ENCODE measurements around the gene ESM1.
"Not testable (repeated sequence)": the region's sequence is repeated elsewhere in the genome, so short reads cannot be mapped to it uniquely, and the experiment has no call there.

ESM1 gene, protein sequence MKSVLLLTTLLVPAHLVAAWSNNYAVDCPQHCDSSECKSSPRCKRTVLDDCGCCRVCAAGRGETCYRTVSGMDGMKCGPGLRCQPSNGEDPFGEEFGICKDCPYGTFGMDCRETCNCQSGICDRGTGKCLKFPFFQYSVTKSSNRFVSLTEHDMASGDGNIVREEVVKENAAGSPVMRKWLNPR

GRCh38 chr5:54985301-54986268, at the start of gene ESM1:
ESM1 (minus strand) TSS chr5:54985593; CDS start chr5:54985517, 76 bp downstream.
- DNase-seq: no peak

- no peak for DNase-seq
These were observed 48.2 kb upstream of the ESM1 start for GRCh38 chr5:55033568-55033967.

- DNase-seq: no peak
These were observed 46.1 kb upstream of the ESM1 start for GRCh38 chr5:55031492-55031891.

DNA sequence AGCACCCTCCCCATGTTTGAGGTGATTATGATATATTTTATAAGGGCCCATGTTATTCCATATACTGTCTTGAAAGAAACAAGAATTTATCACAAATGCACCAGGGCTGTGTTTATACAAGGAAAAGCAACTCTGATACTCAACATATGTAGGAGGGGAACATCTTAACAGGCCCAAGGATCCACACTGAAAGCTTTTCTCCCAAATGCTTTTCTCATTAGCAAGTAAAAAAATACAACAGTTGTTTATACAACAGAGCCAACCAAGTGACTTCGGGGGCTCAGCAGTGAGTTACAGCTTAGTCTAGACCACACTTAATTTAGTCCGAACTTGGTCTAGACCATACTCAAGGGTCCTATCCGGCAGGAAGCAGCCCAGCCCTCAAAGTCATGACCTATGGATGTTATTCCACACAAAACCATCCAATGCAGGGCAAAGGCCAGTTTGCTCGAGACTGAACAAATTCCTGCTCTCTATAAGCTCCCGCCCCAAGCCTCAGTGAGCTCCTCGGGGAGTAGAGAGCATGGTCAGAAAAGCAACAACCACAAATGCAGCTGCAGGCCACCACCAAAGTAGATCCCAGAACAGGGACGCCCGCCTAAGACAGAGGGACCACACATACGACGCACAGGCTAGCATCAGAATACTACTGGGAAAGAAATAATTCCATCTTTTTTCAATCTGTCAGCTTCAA, 45.4 kb upstream of the ESM1 start:
- DNase-seq: no peak

GRCh38 chr5:55030220-55030619, 44.8 kb upstream of the ESM1 start:
- DNase-seq: no peak

- DNase-seq: no peak
These were observed 42.2 kb upstream of the ESM1 start for GRCh38 chr5:55027595-55027994.

DNA sequence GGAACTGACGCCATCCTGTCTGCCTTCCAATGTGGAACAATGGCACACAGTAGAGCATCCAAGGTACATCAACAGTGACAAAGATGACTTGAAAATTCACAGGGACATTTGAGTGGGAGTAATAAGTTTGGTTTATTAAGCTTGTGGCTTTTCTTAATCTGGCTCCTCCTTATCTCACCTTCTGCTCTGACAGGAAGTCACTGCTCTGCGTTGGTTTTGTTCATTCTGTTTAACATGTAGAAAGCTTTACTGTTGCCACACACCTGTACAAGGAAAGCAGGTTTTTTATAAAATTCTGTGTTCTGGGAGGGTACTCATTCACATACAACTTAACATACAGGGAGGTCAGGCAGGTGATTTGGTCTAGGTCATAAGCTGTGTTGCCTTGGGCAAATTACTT, 37.1 kb upstream of the ESM1 start:
- DNase-seq: peak; percentile 3

GRCh38 chr5:55021821-55022220, 36.4 kb upstream of the ESM1 start:
- DNase-seq: peak; percentile 93

DNA sequence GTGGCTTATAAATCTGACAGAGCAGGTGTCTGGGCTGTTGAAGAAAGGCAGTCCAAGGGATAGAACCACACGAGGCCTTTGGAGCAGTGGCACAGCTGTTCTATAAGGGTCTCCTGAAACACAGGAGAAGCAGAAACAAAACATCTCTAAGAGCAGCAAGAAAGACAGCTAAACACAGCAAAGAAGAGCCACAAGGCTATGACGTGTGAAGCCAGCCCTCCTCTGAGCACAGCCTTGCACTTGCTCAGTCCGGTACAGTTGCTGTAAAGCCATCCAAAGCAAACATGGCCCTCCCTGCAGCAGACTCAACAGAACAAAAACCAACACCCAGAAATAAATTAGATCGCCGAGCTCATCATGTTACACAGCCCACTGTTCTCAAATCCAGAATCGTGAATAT, 36.0 kb upstream of the ESM1 start:
- peak; percentile 77 for DNase-seq

GRCh38 chr5:55010149-55010548, 24.8 kb upstream of the ESM1 start:
- not testable (repeated sequence) for DNase-seq

DNA sequence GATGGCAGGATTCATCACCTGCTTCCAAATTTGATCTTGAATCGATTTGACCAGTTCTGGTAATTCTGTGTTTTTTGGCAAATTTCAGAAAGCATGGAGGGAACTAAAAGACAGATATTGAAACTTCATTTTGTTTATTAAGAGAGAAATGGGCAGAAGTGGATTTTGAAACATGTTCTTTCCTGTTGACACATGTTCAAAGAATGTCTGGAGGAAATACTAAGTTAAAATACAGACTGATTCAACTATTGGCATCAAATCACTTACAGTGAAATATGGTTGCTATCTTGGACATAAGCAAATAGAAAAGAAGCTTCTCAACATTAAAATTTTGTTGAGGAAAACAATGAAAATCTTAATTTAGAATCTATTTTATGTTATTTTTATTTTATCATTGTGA, 19.3 kb upstream of the ESM1 start:
- no peak for DNase-seq

- no peak for DNase-seq
These were observed 18.2 kb upstream of the ESM1 start for GRCh38 chr5:55003432-55004065.

- DNase-seq: not testable (repeated sequence)
These were observed 16.8 kb upstream of the ESM1 start for GRCh38 chr5:55002166-55002565.

DNA sequence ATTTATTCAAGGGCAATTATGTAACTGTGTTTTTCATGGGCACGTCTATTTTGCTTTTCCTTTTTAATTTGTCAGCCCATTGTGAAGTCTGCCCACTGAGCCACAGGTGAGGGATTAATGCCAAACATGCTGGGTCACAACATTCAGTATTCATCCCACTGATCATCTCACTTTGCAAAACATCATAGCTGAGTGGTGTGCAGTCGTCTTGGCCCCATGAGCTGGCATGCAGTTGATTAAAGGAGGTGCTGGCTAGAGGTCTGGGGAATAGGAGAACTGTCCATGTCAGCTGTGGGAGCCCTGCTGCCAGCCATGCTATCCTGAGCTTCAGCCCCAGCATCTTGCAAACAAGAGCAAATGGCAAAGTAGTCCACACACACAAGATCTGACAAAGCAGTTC, 11.7 kb upstream of the ESM1 start:
- no peak for DNase-seq

GRCh38 chr5:54996466-54996865, 11.1 kb upstream of the ESM1 start:
- no peak for DNase-seq

DNA sequence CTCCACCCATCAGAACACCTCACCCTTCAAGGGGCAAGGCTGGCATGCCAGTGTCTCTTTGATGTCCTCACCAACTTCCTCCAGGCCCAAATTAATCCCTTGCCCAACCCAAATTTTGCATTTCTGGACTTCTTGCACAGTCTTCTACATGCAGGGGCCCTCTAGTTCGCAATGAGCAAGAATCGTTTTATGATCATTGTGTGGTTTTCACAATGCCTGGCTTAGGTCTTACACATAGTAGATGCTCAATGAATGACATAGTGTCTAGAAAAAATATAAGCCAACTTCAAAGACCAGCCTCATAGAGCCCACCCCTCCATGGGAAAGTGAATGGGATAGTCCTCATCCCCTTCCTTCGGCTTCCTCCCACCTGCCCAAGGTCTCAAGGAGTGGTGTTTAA, 9.8 kb upstream of the ESM1 start:
- DNase-seq: no peak

- DNase-seq: no peak
These were observed 9.2 kb upstream of the ESM1 start for GRCh38 chr5:54994628-54995027.

DNA sequence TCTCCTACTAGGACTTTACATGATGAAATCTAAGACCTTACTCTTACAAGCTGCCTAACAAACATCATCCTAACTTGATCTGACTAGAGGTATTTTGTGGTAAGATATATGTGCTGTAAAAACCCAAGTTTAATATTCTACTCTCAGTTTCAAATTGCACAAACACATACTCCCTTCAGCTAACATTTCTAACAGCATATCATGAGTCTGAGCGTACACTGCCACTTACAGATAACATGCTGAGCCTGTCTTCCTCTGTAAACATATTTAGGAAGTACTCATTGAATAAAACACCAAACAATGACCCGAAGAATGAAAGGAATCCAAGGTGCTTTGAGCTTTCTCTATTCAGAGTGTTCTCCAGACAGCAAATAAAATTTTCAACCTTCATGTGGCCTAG, 7.9 kb upstream of the ESM1 start:
- DNase-seq: no peak

DNA sequence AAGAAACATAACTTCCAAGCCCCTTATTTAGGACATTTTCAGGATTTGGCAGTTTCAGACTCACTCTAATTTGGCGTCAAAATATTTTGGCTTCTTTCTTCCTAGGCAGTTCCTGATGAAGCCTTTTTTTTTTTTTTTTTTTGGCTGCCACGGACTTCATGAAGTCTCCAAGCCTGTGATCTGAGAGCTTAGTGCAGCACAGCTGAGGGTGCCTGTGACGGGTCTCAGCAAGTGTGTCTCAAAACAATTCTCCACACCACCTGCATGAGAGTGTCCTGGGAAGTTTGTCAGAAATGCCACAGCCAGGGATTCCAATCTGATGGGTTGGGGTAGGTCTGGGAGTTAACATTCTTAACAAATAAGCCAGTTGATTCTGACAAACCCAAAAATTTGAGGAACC, 6.0 kb upstream of the ESM1 start:
- no peak for DNase-seq

DNA sequence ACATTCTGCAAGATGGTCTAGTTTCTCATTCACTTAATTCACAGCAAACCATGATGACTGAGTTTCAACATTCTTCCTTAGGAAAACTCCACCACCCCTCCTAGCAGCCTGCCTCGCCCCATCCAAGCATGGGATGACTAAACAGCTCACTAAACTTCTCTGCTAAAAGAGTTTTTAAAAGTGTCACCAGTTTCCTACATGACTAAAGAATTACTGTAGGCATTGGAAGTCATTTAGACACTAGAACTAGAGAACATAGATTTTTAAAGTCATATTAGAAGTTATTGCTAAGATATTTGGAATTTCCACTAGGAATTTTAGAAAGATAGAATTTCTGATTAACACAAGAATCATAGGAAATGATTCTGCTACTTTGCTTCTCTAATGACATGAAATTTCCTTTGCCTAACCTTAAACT, 5.5 kb upstream of the ESM1 start:
- no peak for DNase-seq

GRCh38 chr5:54988817-54989216, 3.4 kb upstream of the ESM1 start:
- no peak for DNase-seq

DNA sequence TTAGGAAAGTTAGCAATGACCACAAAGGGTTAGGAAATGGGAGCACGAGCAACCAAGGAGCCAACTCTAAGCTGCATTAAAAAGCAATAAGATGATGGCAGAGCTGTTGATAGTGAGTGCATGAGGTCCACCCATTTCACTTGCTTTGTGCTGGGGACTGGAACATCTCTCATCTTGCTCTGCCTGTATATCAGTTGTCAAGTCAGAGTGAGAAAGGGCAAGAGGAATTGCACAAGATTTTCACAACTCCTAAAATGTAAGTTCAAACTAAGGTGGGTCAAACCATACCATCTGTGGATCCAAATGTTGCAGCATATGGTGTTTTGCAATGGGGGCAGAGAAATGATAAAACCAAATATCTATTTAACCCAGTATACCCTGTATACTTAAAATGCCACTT, 2.8 kb upstream of the ESM1 start:
- peak; percentile 58 for DNase-seq

DNA sequence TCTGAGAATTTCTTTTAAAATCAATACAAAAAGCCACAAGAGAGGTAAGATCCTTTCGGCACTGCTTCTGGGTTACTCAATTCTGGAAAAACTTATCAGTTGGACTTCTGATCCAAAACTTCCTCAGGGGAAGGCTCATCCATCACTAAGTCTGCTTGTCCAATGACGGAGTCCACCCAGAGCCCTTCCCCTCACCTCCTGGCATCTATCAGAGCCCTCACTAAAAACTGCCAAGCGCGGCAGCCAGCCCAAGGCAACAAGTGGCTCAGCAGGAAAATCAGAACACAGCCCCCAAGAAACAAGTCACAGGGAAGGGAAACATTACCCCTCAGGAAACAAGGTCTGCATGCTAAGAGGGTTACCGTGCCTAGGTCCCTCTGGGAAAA, 869 bp upstream of the ESM1 start:
- no peak for DNase-seq

All from NCI-H2171 (cell line).